Vagina (tissue), 2 donors: ENCODE data around the gene LRRC59. TPM values are rescaled to one million over a fixed set of nuclear protein-coding genes. Genes with fewer than 3 reads are reported as not detected.
"Not testable (repeated sequence)": the region's sequence is repeated elsewhere in the genome, so short reads cannot be mapped to it uniquely, and the experiment has no call there.

Experiments
- DNase-seq, 2 donors: peaks; one replicate each; pipeline ENCODE4 v3.0.0-alpha.2; 2017; ENCODE audit errors: extremely low spot score in 2 of 2
- H3K27ac ChIP-seq: fragments of 200-600 bp; sonication (generic); one replicate; pipeline ENCODE4 v1.5.1; 2019
- H3K27me3 ChIP-seq: fragments of 200-600 bp; sonication (generic); one replicate; pipeline ENCODE4 v1.5.1; 2019
- H3K36me3 ChIP-seq, 2 donors: fragments of 200-600 bp; sonication (generic); one replicate each; pipeline ENCODE4 v1.5.1; 2017 to 2019
- H3K4me1 ChIP-seq: fragments of 200-600 bp; sonication (generic); one replicate; pipeline ENCODE4 v1.5.1; 2019
- H3K4me3 ChIP-seq, 2 donors: fragments of 200-600 bp; sonication (generic); 1 replicate in 1 of 2; 2 replicates in 1 of 2; pipeline ENCODE4 v1.5.1; 2016 to 2019
- H3K9me3 ChIP-seq: fragments of 200-600 bp; sonication (generic); one replicate; pipeline ENCODE4 v1.5.1; 2019
- POLR2A ChIP-seq, 2 donors: fragments of 450-650 bp; IDR thresholded peaks; one replicate each; pipeline ENCODE4 v1.6.1; 2017; ENCODE audit warnings: antibody characterized with exemption in 2 of 2, mild to moderate bottlenecking in 2 of 2, moderate library complexity in 2 of 2
- POLR2AphosphoS5 ChIP-seq, 2 donors: sonication (generic); formaldehyde crosslinking; IDR thresholded peaks; one replicate each; pipeline ENCODE4 v1.9.0; 2017; ENCODE audit warnings: antibody characterized with exemption in 2 of 2, mild to moderate bottlenecking in 2 of 2, low read depth in 1 of 2; ENCODE audit not compliant: insufficient read depth in 1 of 2
- intact Hi-C: fragments of 100-400 bp; cut with DNase I; formaldehyde crosslinking; loops from one replicate; pipeline ENCODE4 v1.15.1; 2023
- total RNA-seq: library from RNA; depleted of rRNA; stranded (reverse); fragments of >200 nt; gene quantifications from one replicate; pipeline ENCODE4 v1.2.3, GENCODE V29; 2016
- TF ChIP-seq, protein P1 (sequence below), 3 experiments: fragments of 450-650 bp in 2 of 3; fragments of 200-600 bp in 1 of 3; sonication (generic) in 1 of 3; IDR thresholded peaks; one replicate each; pipeline ENCODE4 v1.5.1; 2017 to 2019; ENCODE audit warnings: antibody characterized with exemption in 3 of 3, mild to moderate bottlenecking in 2 of 3, moderate library complexity in 2 of 3

LRRC59 gene
- total RNA-seq, 1 donor from 2014 or later = 49.6 TPM

DNA sequence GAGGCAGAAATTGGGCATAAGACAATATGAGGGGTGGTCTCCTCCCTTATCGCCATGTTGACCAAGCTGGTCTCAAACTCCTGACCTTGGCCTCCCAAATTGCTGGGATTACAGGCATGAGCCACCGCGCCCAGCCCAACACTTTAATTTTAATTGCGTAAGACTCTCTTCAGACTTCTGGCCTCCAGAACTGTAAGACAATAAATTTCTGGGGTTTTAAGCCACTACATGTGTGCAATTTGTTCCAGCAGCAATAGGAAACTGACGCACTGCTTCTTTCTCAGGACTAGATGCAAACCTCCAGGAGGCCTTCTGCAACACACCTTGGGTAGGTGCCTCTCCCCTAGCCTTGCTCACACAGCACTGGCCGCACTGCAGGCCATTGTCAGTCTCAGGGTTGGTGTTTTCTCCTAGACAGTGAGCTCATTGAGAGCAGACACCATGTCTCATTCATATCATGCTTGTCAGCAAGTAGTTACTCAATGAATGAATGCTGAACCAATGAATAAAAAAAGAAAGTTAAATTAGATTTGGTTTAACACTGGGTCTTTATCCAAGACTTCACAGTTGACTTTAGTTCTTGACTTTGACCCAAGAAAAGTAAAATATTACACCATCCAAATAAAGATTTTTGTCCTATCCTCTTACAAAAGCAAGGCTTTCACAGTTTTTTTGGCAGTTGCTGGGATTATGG, 23.2 kb upstream of the LRRC59 start:
- no peaks in the 10 kb centered on the region for H3K9me3 ChIP-seq
- no peak overlapping the region for H3K4me3 ChIP-seq
- no peak for TF ChIP-seq POLR2A (IDR thresholded peaks at IDR 0.05)
- TF ChIP-seq POLR2AphosphoS5 (IDR thresholded peaks at IDR 0.05; ENCODE audit: insufficient read depth in 1 of 2, low read depth in 1 of 2) = no peak
- TF ChIP-seq, protein P1, sequence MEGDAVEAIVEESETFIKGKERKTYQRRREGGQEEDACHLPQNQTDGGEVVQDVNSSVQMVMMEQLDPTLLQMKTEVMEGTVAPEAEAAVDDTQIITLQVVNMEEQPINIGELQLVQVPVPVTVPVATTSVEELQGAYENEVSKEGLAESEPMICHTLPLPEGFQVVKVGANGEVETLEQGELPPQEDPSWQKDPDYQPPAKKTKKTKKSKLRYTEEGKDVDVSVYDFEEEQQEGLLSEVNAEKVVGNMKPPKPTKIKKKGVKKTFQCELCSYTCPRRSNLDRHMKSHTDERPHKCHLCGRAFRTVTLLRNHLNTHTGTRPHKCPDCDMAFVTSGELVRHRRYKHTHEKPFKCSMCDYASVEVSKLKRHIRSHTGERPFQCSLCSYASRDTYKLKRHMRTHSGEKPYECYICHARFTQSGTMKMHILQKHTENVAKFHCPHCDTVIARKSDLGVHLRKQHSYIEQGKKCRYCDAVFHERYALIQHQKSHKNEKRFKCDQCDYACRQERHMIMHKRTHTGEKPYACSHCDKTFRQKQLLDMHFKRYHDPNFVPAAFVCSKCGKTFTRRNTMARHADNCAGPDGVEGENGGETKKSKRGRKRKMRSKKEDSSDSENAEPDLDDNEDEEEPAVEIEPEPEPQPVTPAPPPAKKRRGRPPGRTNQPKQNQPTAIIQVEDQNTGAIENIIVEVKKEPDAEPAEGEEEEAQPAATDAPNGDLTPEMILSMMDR (IDR thresholded peaks at IDR 0.05) = no peak
- H3K4me1 ChIP-seq = peaks cover 36% of the 10 kb centered on the region
- DNase-seq = no peak
- H3K27me3 ChIP-seq = no peaks in the 10 kb centered on the region
- H3K36me3 ChIP-seq = no peaks in the 10 kb centered on the region
- peak overlapping the region; percentile 70 for H3K27ac ChIP-seq
- intact Hi-C loops = no loop called here

DNA sequence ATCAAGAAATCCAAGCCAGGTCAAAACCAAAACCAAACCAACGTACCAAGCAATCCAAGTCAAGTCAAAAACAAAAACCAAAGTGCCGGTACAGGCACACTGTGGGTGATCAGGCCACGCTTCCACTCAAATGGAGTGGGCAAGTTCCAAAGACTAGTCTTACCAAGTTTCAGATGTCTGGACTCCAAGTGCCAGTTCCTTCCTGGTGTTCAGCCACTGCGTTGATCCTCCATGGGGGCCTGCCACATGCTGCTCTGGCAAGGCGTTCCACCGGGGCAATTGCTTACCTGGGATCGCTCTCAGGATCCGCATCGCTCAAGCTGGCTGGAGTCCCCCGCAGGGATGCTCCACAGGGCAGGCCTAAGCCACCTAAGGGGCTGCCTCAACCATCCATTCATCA, 22.3 kb upstream of the LRRC59 start:
- H3K36me3 ChIP-seq, DNase-seq, H3K9me3 ChIP-seq, intact Hi-C loops, H3K27ac ChIP-seq, H3K27me3 ChIP-seq, H3K4me3 ChIP-seq: not testable (repeated sequence)
- H3K4me1 ChIP-seq = peaks cover 26% of the 10 kb centered on the region

DNA sequence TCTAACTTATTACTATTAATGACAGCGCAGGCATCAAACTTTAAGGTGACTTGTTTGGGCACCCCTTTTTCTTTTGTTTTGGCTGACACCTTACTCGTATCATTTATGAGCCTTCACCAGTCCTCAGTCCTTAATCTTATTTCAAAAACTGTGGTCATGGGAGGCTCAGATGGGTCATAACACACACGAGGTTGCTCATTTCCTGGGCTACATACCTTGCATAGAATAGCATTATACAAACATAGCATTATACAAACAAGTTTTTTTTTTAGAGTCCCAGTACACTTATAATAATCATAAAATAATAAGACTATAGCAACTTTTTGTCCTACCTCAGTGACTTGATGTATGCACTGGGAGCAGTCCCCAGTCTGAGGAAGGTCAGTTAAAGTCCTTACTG, 17.5 kb upstream of the LRRC59 start:
- no peak overlapping the region for H3K4me3 ChIP-seq
- intact Hi-C loops = no loop called here
- TF ChIP-seq, protein P1 (IDR thresholded peaks at IDR 0.05) = no peak
- no peak for TF ChIP-seq POLR2AphosphoS5 (IDR thresholded peaks at IDR 0.05; ENCODE audit: insufficient read depth in 1 of 2, low read depth in 1 of 2)
- TF ChIP-seq POLR2A (IDR thresholded peaks at IDR 0.05) = no peak

DNA sequence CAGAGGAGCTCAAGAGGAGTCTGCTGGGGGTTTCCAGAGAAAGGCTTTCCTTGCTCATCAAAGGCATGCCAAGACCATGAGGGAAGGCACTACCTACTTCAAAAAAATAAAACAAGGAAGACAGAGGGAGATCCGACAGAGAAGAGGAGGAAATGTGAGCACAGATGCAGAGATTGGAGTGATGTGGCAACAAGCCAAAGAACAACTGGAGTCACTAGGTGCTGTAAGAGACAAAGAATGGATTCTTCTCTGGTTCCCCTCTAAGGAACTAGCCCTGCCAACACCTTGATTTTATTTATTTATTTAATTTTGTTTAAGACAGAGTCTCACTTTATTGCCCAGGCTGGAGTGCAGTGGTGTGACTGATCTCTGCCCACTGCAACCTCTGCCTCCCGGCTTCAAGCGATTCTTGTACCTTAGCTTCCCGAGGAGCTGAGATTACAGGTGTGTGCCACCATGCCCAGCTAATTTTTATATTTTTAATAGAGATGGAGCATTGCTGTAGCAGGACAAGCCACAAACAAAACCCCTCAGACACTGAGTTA, 14.9 kb upstream of the LRRC59 start:
- Histone ChIP-seq H3K27me3 (no peaks in the 10 kb centered on the region), H3K36me3 (no peaks in the 10 kb centered on the region), H3K4me3 (no peak overlapping the region), H3K9me3 (no peaks in the 10 kb centered on the region), H3K27ac (no peak overlapping the region), H3K4me1 (no peaks in the 10 kb centered on the region)
- intact Hi-C loops = no loop called here
- TF ChIP-seq, protein P1 (IDR thresholded peaks at IDR 0.05) = no peak
- TF ChIP-seq POLR2AphosphoS5 (IDR thresholded peaks at IDR 0.05; ENCODE audit: insufficient read depth in 1 of 2, low read depth in 1 of 2) = no peak
- TF ChIP-seq POLR2A (IDR thresholded peaks at IDR 0.05) = no peak
- no peak for DNase-seq

More for the DNA sequence above, 17.5 kb upstream of the LRRC59 start:
- Histone ChIP-seq H3K27ac (no peak overlapping the region), H3K36me3 (no peaks in the 10 kb centered on the region), H3K4me1 (no peaks in the 10 kb centered on the region), H3K27me3 (no peaks in the 10 kb centered on the region), H3K9me3 (no peaks in the 10 kb centered on the region)
- no peak for DNase-seq

DNA sequence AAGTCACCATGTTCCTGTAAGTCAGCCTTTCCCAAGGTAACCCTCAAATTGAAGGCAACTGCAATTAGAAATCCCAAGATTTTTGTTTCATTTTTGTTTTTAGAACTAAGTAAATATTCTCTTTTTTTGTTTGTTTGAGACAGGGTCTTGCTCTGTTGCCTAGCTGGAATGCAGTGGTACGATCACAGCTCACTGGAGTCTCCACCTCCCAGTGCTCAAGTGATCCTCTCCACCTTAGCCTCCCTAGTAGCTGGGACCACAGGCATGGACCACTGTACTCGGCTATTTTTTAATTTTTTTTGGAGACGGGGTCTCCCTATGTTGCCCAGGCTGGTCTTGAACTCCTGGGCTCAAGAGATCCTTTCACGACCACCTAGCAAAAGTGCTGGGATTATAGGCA, 10.6 kb upstream of the LRRC59 start:
- Histone ChIP-seq H3K4me3 (no peak overlapping the region), H3K9me3 (no peaks in the 10 kb centered on the region), H3K27me3 (no peaks in the 10 kb centered on the region), H3K36me3 (no peaks in the 10 kb centered on the region), H3K27ac (no peak overlapping the region), H3K4me1 (no peaks in the 10 kb centered on the region)
- no peak for DNase-seq
- TF ChIP-seq, protein P1 (IDR thresholded peaks at IDR 0.05) = no peak
- TF ChIP-seq POLR2AphosphoS5 (IDR thresholded peaks at IDR 0.05; ENCODE audit: insufficient read depth in 1 of 2, low read depth in 1 of 2) (no peak), POLR2A (IDR thresholded peaks at IDR 0.05) (no peak)
- intact Hi-C loops = no loop called here
